NCI-H2107 treated with DMSO at 0.1 percent for 48 hours (cell line): ENCODE measurements around the gene PRTN3.
"Not testable (repeated sequence)": the region's sequence is repeated elsewhere in the genome, so short reads cannot be mapped to it uniquely, and the experiment has no call there.

ENCODE experiments used
- DNase-seq: peaks from one replicate; lab custom pipeline; 2025; ENCODE audit not compliant: unreplicated experiment; lab: John Stamatoyannopoulos, UW

PRTN3 gene

GRCh38 chr19:843836-844545, 3.2 kb downstream of the PRTN3 start:
- no peak for DNase-seq

GRCh38 chr19:844546-844971, 3.8 kb downstream of the PRTN3 start:
- no peak for DNase-seq

- no peak for DNase-seq
Measured at GRCh38 chr19:845707-846521, 5.1 kb downstream of the PRTN3 start.

GRCh38 chr19:848386-848921, 7.7 kb downstream of the PRTN3 start:
- no peak for DNase-seq

GRCh38 chr19:849195-849594, 8.4 kb downstream of the PRTN3 start:
- DNase-seq, result not testable (repeated sequence)

- no peak for DNase-seq
Measured at GRCh38 chr19:850221-850978, 9.6 kb downstream of the PRTN3 start.

- no peak for DNase-seq
Measured at GRCh38 chr19:850979-851335, 10.2 kb downstream of the PRTN3 start.

- no peak for DNase-seq
Measured at GRCh38 chr19:852136-853013, 11.6 kb downstream of the PRTN3 start, which contains the start of gene ELANE. Gene ELANE (plus strand): TSS chr19:852303. CDS start chr19:852329, 26 bp downstream.

GRCh38 chr19:853014-853585, 12.3 kb downstream of the PRTN3 start:
- no peak for DNase-seq

- not testable (repeated sequence) for DNase-seq
Measured at GRCh38 chr19:853614-854220, 12.9 kb downstream of the PRTN3 start.

GRCh38 chr19:854549-854948, 13.8 kb downstream of the PRTN3 start:
- DNase-seq, result no peak

- no peak for DNase-seq
Measured at GRCh38 chr19:855142-855541, 14.3 kb downstream of the PRTN3 start.

GRCh38 chr19:855566-856120, 14.8 kb downstream of the PRTN3 start:
- no peak for DNase-seq

GRCh38 chr19:858284-858683, 17.5 kb downstream of the PRTN3 start:
- DNase-seq, result no peak

GRCh38 chr19:858868-859843, 18.4 kb downstream of the PRTN3 start, which contains the start of gene CFD:
Gene CFD (plus strand): TSS chr19:859664. CDS start chr19:859690, 26 bp downstream.
- DNase-seq, result no peak

- DNase-seq, result no peak
Measured at GRCh38 chr19:861141-861755, 20.4 kb downstream of the PRTN3 start.

- DNase-seq, result peak; percentile 33
Measured at GRCh38 chr19:861756-862580, 21.2 kb downstream of the PRTN3 start.
